Left ventricle myocardium superior (tissue), 1 donor: ENCODE measurements around the gene LZTS2. TPM values are rescaled to one million over a fixed set of nuclear protein-coding genes. Genes with fewer than 3 reads are reported as not detected.

Source experiments
- ATAC-seq: fragments of 200-7000 bp; cut with Tn5 transposase; one replicate; pipeline ENCODE4 v1.9.1; 2020; ENCODE audit warnings: mild to moderate bottlenecking, moderate library complexity
- DNase-seq: peaks from one replicate; pipeline ENCODE4 v3.0.0-alpha.2; 2020
- intact Hi-C: fragments of 100-400 bp; cut with micrococcal nuclease; formaldehyde crosslinking; loops from one replicate; pipeline ENCODE4 v1.11.0; 2022
- total RNA-seq: library from RNA; stranded (reverse); fragmentation: NEBNext Ultra II Directional; extraction: Animal tissue kit (Norgen Biotek cat#: 25700); gene quantifications from one replicate; pipeline ENCODE4 v1.2.1, GENCODE V29; 2021
- donor health status: DM: no; HTN: yes; CAD: no; lungs with severe emphysema.

The LZTS2 gene
- total RNA-seq, 1 donor from 2014 or later: 44.9 TPM

- ATAC-seq (no peak), DNase-seq (no peak)
- intact Hi-C loops: no loop called here
Measured at GRCh38 chr10:100995181-100995580, 4.4 kb upstream of the LZTS2 start.

- ATAC-seq: peak; percentile 0
- intact Hi-C loops: no loop called here
- peak; percentile 60 for DNase-seq
Measured at GRCh38 chr10:100996678-100997359, 2.8 kb upstream of the LZTS2 start.

GRCh38 chr10:100997360-100998182 is 2.0 kb upstream of the LZTS2 start:
- intact Hi-C loops: no loop called here
- DNase-seq: peak; percentile 88
- peak; percentile 52 for ATAC-seq

- intact Hi-C loops: no loop called here
- peak; percentile 67 for ATAC-seq
- DNase-seq: peak; percentile 90
Measured at GRCh38 chr10:100998183-100998990, 1.2 kb upstream of the LZTS2 start.

GRCh38 chr10:100998991-100999741 is 442 bp upstream of the LZTS2 start:
- ATAC-seq (peak; percentile 76), DNase-seq (peak; percentile 92)
- intact Hi-C loops: no loop called here

DNA sequence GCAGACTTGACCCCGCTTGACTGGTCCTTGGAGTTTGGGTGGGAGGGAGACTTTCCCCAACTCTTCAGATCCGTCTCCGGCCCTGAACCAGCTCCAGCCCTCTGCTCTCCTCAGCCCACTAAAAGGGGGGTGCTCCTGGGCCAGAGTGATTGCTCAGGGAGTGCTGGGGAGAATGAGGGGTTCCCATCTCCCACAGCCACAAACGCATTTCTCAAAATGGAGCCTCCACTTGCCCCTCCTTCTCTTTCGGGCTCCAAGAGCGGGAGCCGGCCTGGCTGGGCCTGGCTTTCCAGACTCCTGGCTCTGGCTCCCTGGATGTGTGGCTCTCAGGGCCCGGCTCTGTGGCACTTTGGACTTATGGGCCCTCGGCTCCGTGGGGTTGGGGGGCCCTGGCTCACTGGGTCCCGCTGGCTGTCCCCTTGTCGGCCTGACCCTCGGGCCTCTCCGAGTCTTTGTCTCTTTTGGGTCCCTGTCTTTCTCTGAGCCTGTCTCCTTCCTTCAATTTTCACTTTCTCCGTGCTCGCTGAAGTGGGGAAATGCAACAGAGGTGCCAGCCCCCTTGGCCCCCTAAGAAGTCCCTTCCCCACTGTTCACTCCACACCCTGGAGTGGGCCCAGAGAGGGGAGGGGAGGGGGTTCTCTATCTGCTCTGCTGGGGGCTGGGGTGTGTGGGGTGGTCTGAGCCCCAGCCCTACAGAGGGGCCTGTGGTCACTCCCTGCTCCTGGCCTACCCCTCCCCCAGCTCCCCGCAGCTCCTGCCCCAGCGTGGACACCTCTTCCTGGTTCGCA is 713 bp downstream of the LZTS2 start:
- DNase-seq (peak; percentile 67), ATAC-seq (no peak)
- intact Hi-C loops: no loop called here

- DNase-seq: peak; percentile 89
- intact Hi-C loops: no loop called here
- ATAC-seq: peak; percentile 28
Measured at GRCh38 chr10:101000915-101001658, 1.5 kb downstream of the LZTS2 start.

- no peak for ATAC-seq
- no peak for DNase-seq
- intact Hi-C loops: no loop called here
Measured at GRCh38 chr10:101001659-101002035, 2.0 kb downstream of the LZTS2 start.

GRCh38 chr10:101002456-101002855 is 2.8 kb downstream of the LZTS2 start:
- intact Hi-C loops: no loop called here
- DNase-seq (no peak), ATAC-seq (no peak)

DNA sequence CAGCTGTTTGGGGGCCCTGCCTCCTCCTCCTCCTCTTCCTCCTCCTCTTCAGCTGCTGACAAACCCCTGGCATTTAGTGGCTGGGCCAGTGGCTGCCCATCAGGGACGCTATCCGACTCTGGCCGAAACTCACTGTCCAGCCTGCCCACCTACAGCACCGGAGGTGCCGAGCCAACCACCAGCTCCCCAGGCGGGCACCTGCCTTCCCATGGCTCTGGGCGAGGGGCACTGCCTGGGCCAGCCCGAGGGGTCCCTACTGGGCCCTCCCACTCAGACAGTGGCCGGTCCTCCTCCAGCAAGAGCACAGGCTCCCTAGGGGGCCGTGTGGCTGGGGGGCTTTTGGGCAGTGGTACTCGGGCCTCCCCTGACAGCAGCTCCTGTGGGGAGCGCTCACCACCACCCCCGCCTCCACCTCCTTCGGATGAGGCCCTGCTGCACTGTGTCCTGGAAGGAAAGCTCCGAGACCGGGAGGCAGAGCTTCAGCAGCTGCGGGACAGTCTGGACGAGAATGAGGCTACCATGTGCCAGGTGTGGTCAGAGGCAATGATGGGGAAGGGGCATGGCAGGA is 4.1 kb downstream of the LZTS2 start:
- DNase-seq: no peak
- intact Hi-C loops: no loop called here
- no peak for ATAC-seq

DNA sequence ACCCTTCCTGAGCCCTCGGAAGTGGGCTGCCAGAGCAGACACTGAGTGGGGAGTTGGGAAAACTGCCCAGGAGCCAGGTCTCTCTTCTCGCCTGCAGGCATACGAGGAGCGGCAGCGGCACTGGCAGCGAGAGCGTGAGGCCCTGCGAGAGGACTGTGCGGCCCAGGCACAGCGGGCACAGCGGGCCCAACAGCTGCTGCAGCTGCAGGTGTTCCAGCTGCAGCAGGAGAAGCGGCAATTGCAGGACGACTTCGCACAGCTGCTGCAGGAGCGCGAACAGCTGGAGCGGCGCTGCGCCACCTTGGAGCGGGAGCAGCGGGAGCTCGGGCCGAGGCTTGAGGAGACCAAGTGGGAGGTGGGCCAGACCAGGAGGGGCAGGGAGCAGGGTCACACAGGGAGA is 5.8 kb downstream of the LZTS2 start:
- intact Hi-C loops: no loop called here
- ATAC-seq (no peak), DNase-seq (no peak)

DNA sequence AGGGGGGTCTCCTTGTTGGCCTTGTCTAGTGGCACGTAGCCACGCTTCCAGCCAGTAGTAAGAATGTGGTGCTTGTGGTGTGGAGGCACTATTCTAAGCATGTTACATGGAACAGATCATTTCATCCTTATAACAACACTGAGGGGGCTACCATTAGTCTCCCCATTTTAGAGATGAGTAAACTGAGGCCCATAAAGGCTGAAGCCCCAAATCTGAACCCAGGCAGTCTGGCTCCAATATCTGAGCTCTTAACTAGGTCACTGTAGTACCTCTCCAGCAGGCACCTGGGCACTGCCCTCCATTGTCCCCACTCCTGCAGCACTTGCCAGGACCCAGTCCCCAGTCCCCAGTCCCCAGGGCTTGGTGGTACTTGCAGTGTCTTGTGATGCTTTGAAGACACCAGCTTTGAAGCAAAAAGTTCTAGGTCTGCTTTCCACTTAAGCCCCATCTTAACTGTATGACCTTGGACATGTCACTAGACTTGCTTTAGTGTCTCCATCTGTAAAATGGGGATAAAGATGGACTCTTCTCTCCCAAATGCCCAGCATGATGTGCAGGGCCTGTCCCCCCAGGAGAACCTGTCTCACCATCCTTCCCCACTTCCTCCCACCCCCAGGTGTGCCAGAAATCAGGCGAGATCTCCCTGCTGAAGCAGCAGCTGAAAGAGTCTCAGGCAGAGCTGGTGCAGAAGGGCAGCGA is 6.4 kb downstream of the LZTS2 start:
- intact Hi-C loops: no loop called here
- ATAC-seq (no peak), DNase-seq (no peak)

GRCh38 chr10:101006593-101007098 is 7.0 kb downstream of the LZTS2 start:
- intact Hi-C loops: no loop called here
- DNase-seq (no peak), ATAC-seq (peak; percentile 2)

- no peak for DNase-seq
- intact Hi-C loops: no loop called here
- ATAC-seq: peak; percentile 41
Measured at GRCh38 chr10:101007099-101007711, 7.6 kb downstream of the LZTS2 start.

- DNase-seq (no peak), ATAC-seq (no peak)
- intact Hi-C loops: no loop called here
Measured at GRCh38 chr10:101007915-101008822, 8.6 kb downstream of the LZTS2 start.
